8988T (cell line): ENCODE results near the gene NDUFA11.
"Not testable (repeated sequence)": the region's sequence is repeated elsewhere in the genome, so short reads cannot be mapped to it uniquely, and the experiment has no call there.

ENCODE experiments used
- DNase-seq: peaks from one replicate; pipeline ENCODE4 v3.0.0; 2011

The NDUFA11 gene

GRCh38 chr19:5851302-5851701 lies 52.3 kb downstream of the NDUFA11 start, which contains the start of gene FUT3:
Gene FUT3, minus strand, starts transcription at chr19:5851449.
- no peak for DNase-seq

GRCh38 chr19:5850743-5851293 lies 52.8 kb downstream of the NDUFA11 start:
- no peak for DNase-seq

- no peak for DNase-seq
Observed at GRCh38 chr19:5850189-5850588, 53.4 kb downstream of the NDUFA11 start.

GRCh38 chr19:5848621-5849020 lies 55.0 kb downstream of the NDUFA11 start:
- not testable (repeated sequence) for DNase-seq

GRCh38 chr19:5847846-5848245 lies 55.7 kb downstream of the NDUFA11 start:
- not testable (repeated sequence) for DNase-seq
